Middle frontal gyrus (tissue), 1 donor: ENCODE measurements around the gene ITPKB.

Experiments
- DNase-seq: peaks from one replicate; pipeline ENCODE4 v3.0.0-alpha.2; 2015; ENCODE audit warnings: low spot score; ENCODE audit errors: extremely low spot score

The ITPKB gene

DNA sequence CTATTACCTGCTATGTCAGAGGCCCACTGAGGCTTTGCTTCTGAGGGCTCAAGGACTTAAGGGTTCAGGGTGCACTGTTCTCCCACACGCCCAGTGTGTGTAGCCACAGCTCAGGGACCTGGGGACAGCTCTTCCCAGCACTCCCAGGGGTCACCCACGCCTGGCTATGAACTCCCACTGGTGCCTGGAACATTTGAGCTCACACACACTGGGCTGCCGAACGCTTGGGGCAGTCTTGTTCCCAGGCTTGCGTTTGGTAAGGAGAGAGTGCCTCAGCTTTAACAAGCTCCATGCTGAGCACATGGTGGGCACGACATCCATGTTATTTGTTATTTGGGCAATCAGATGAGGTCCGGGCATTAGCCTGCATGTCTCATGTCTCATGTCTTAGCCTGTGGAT, 153.0 kb downstream of the ITPKB start:
- no peak for DNase-seq

DNA sequence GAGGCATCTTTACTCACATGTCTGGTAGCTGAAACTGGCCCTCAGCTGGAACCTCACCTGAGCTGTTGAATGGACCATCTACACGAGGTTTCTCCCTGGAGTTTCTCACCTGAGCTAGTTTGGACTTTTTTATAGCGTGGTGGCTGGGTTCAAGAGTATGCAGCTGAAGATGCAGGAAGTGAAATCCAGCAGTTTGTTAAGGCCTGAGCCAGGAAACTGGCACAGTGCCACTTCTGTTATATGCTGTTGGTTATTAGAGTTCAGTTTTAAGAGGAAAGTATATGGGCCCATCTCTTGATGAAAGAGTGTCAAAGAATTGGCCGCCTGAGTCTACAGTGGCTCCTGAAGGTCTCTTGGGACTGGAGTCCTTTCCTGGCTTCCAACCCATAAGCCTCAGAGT, 154.9 kb downstream of the ITPKB start:
- no peak for DNase-seq

DNA sequence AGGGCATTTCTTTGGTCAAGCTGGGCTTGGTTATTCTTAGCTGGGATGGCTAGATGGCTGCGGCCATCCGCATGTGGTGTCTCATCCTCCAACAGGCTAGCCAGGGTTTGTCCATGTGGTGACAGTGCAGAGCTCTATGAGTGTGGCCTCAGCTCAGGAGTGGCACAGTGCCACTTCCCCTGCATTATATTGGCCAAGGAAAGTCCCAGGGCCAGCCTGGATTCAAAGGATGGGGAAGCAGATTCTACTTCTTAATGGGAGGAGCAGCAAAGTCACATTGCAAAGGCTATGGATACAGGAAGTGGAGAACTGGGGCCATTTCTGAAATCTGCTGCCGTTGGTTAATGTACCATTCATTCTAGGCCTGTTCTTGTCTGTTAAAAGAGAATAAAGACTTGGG, 156.1 kb downstream of the ITPKB start:
- no peak for DNase-seq
